Naive thymus-derived CD8-positive, alpha-beta T cell (primary cell): Measurements from ENCODE around the gene LRRK1. TPM values are rescaled to one million over a fixed set of nuclear protein-coding genes. Genes with fewer than 3 reads are reported as not detected.

Source experiments
- ATAC-seq, 2 donors: fragments of 150-1000 bp; cut with Tn5 transposase in 1 of 2; sonication (Bioruptor Pico), chemical (Tn5 transposase) in 1 of 2; 1 replicate in 1 of 2; 2 replicates in 1 of 2; pipeline ENCODE4 v1.10.0; 2021; ENCODE audit warnings: mild to moderate bottlenecking in 2 of 2, moderate library complexity in 2 of 2
- POLR2A ChIA-PET: fragments of 350-600 bp; sonication (Branson Sonifier 250); formaldehyde crosslinking; loops from one replicate; lab custom pipeline; 2021; ENCODE audit warnings: antibody characterized with exemption; lab: Charles Lee
- DNase-seq, 10 donors: peaks; one replicate each; pipeline versions ENCODE4 v3.0.0 to v3.0.0-alpha.2; 2020 to 2022
- H3K27ac Mint-ChIP-seq, 10 donors: one replicate each; pipeline ENCODE4 v1.8.0; 2020 to 2022; ENCODE audit warnings: mild to moderate bottlenecking in 10 of 10, mixed read lengths in 10 of 10, moderate library complexity in 4 of 10, inconsistent platforms in 1 of 10
- H3K27me3 Mint-ChIP-seq, 5 donors: one replicate each; pipeline ENCODE4 v1.8.0; 2021 to 2022; ENCODE audit warnings: mixed read lengths in 5 of 5
- H3K36me3 Mint-ChIP-seq, 3 donors: one replicate each; pipeline ENCODE4 v1.8.0; 2020 to 2022; ENCODE audit warnings: mixed read lengths in 3 of 3, mild to moderate bottlenecking in 2 of 3, inconsistent platforms in 1 of 3
- H3K4me1 Mint-ChIP-seq, 4 donors: one replicate each; pipeline ENCODE4 v1.8.0; 2021 to 2022; ENCODE audit warnings: mixed read lengths in 4 of 4
- H3K4me3 Mint-ChIP-seq, 10 donors: one replicate each; pipeline ENCODE4 v1.8.0; 2020 to 2022; ENCODE audit warnings: mild to moderate bottlenecking in 10 of 10, mixed read lengths in 10 of 10, moderate library complexity in 6 of 10, inconsistent platforms in 1 of 10
- H3K9me3 Mint-ChIP-seq, 9 donors: one replicate each; pipeline ENCODE4 v1.8.0; 2020 to 2022; ENCODE audit warnings: mixed read lengths in 9 of 9, mild to moderate bottlenecking in 3 of 9, inconsistent platforms in 1 of 9, moderate library complexity in 1 of 9
- polyA plus RNA-seq, 3 donors: library from polyadenylated mRNA; unstranded; fragments of 300-500 nt; fragmentation: Illumina TruSeq; gene quantifications; one replicate each; pipeline ENCODE4 v1.2.3, GENCODE V29; 2021
- total RNA-seq, 8 experiments: library from RNA in 2 of 8; stranded (reverse) in 2 of 8; gene quantifications; one replicate each; pipeline ENCODE4 v1.2.3 and lab custom pipeline; 2021 to 2026

LRRK1 gene
- total and polyA plus RNA-seq, 5 experiments from 2014 or later: 0.78 to 2.7 TPM; not detected in 3

GRCh38 chr15:101012326-101013200 is 93.4 kb downstream of the LRRK1 start:
- peaks cover 4 to 14% (median 12%) of the 10 kb centered on the region in 4 donors for H3K4me1 Mint-ChIP-seq
- DNase-seq: no peak
- peak overlapping the region in 1 of 10 donors; percentile 5 for H3K27ac Mint-ChIP-seq
- peaks cover 0 to 7% (median 0%) of the 10 kb centered on the region in 5 donors for H3K27me3 Mint-ChIP-seq
- H3K4me3 Mint-ChIP-seq: no peak overlapping the region
- no peak for ATAC-seq
- no peaks in the 10 kb centered on the region for H3K9me3 Mint-ChIP-seq
- no peaks in the 10 kb centered on the region for H3K36me3 Mint-ChIP-seq
- POLR2A ChIA-PET: no interaction called here

- Mint-ChIP-seq H3K36me3 (no peaks in the 10 kb centered on the region), H3K27ac (peak overlapping the region in 1 of 10 donors; percentile 15), H3K27me3 (peaks cover 0 to 7% (median 0%) of the 10 kb centered on the region in 5 donors), H3K4me3 (no peak overlapping the region), H3K9me3 (no peaks in the 10 kb centered on the region), H3K4me1 (peaks cover 3 to 8% (median 6%) of the 10 kb centered on the region in 4 donors)
- DNase-seq: no peak
- POLR2A ChIA-PET: no interaction called here
- ATAC-seq: no peak
Measured at GRCh38 chr15:101013201-101013550, 94.0 kb downstream of the LRRK1 start.

DNA sequence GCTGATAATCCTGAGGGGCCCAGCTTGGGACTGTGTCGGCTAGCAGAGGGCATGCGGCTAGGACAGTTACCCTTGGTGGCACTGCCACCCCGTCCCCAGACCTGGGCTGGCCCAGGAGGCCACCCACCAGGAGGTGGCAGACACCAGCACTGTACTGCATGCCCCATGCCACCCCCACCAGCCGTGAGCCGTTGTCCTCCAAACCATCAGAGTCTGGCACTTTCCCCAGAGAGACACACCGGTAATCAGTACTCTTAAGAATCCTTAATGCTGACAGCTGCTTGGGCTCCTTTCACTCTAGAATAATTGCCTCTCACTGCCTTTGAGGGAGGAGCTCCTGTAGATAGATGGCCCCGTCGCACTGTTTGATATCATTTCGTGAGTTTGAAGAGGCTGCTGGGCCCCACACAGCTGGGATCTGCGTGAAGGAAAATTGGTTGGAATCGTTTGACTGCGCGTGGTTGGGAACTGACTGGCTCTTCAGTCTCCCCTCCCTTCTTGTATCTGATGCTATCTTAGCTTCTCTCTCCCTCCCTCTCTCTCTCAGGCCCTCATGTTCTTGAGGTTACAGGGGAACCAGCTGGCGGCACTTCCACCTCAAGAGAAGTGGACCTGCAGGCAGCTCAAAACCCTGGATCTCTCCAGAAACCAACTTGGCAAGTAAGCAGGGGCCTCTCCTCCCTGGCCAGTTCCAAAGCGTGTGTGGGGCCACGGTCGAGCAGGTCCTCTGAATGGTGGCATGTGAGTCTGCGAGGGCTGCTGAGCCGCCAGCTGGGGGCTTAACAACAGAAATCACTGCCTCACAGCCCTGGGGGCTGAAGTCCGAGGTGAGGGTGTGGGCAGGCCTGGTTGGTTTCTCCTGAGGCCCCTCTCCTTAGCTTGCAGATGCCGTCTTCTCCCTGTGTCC is 94.9 kb downstream of the LRRK1 start:
- no peak overlapping the region for H3K4me3 Mint-ChIP-seq
- H3K4me1 Mint-ChIP-seq: no peaks in the 10 kb centered on the region
- peaks cover 0 to 7% (median 0%) of the 10 kb centered on the region in 5 donors for H3K27me3 Mint-ChIP-seq
- no peak for DNase-seq
- POLR2A ChIA-PET: no interaction called here
- H3K9me3 Mint-ChIP-seq: no peaks in the 10 kb centered on the region
- ATAC-seq: no peak
- H3K36me3 Mint-ChIP-seq: no peaks in the 10 kb centered on the region
- peak overlapping the region in 1 of 10 donors; percentile 19 for H3K27ac Mint-ChIP-seq

DNA sequence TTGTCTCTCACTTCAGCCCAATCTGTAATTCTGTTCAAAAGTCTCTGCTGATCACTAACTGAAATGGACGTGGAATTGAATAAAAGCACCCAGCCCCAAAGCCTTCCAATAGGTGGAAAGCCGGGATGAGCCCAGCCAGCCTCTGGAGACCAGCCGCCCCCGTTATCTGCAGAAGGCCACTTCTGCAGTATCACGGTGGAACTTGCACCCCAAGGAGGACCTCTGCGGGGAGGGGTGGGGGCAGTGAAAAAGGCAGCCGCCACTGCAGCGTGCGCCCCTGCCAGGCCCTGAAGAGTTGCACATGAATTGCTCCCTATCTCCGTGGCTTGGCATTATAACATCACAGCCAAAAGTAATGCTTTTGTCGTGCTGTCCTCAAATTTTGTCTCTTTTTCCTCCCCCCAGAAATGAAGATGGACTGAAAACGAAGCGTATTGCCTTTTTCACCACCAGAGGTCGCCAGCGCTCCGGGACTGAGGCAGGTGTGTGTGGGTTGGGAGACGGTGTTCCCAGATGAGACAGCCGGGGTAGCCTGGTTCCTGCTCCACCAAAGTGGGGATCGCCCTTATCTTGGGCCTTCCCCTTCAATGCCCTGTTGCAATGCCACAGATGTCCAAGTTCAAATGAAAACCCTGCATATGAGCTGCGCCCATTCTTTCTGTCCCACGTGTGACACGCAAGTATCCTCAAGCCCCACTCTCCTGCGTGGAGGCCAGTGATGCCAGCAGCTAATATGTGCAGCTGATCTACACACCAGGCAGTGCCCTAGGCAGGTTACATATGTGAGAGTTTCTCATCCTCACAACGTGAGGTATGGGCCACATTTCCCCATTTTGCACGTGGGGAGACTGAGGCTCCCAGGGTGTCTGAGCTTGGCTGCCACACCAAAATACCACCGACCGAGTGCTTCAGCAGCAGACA is 96.0 kb downstream of the LRRK1 start:
- Mint-ChIP-seq H3K4me3 (no peak overlapping the region), H3K9me3 (no peaks in the 10 kb centered on the region), H3K27ac (no peak overlapping the region), H3K4me1 (no peaks in the 10 kb centered on the region), H3K36me3 (no peaks in the 10 kb centered on the region), H3K27me3 (peaks cover 0 to 7% (median 0%) of the 10 kb centered on the region in 5 donors)
- ATAC-seq (peak; percentile 59 to 66), DNase-seq (peak; percentile 34 to 78 (median 55))
- POLR2A ChIA-PET: interaction anchor here (0.7 to 0.8 kb wide), 2 partner anchors 243 to 274 kb away, joined by 3 to 4 read pairs; no protein-coding TSS in a partner anchor

DNA sequence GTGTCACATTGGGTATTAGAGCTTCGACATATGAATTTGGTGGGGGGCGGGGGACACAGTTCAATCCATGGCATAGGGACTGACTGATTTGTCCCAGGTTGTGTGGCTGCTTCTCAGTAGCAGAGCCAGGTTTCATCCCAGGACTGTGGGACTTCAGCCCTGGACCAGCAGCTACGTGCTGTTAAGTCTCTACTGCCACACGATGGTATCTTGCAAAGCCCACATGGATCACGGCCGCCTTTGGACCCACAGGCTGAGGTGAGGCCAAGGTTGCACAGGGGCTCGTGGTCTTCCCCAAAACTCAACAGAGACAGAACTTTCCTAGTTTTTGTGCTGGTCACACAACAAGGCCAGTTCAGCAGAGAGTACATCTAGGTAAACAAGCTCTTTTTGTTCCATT is 97.4 kb downstream of the LRRK1 start:
- Mint-ChIP-seq H3K27me3 (peaks cover 0 to 7% (median 0%) of the 10 kb centered on the region in 5 donors), H3K9me3 (no peaks in the 10 kb centered on the region), H3K4me1 (no peaks in the 10 kb centered on the region), H3K36me3 (no peaks in the 10 kb centered on the region), H3K4me3 (no peak overlapping the region), H3K27ac (no peak overlapping the region)
- ATAC-seq (no peak), DNase-seq (no peak)
- POLR2A ChIA-PET: no interaction called here

GRCh38 chr15:101017093-101017754 is 98.1 kb downstream of the LRRK1 start:
- POLR2A ChIA-PET: no interaction called here

DNA sequence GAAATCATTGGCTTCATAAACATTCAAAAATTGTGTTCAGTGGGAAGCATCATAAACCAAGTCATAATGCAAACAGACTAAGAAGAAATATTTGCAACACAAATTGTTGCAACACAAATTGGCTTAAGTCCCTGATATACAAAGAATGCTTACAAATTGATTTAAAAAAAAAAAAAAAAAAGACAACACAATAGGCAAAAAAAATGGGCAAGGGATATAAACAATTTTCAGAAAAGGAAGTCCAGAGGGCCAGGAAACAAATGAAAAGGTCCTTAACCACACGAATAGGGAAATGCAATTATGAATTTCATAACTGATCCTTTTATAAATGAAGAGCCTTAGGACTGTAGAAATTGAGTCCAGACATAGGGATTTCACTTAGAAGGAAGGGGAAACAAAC is 98.9 kb downstream of the LRRK1 start:
- H3K27me3 Mint-ChIP-seq: peaks cover 0 to 6% (median 0%) of the 10 kb centered on the region in 5 donors
- POLR2A ChIA-PET: no interaction called here
- no peaks in the 10 kb centered on the region for H3K4me1 Mint-ChIP-seq
- ATAC-seq: no peak
- no peaks in the 10 kb centered on the region for H3K36me3 Mint-ChIP-seq
- no peaks in the 10 kb centered on the region for H3K9me3 Mint-ChIP-seq
- no peak for DNase-seq
- no peak overlapping the region for H3K4me3 Mint-ChIP-seq
- H3K27ac Mint-ChIP-seq: no peak overlapping the region

More at GRCh38 chr15:101017093-101017754, 98.1 kb downstream of the LRRK1 start:
- DNase-seq: no peak
- ATAC-seq: no peak
- Mint-ChIP-seq H3K4me3 (no peak overlapping the region), H3K27ac (no peak overlapping the region), H3K9me3 (no peaks in the 10 kb centered on the region), H3K4me1 (no peaks in the 10 kb centered on the region), H3K36me3 (no peaks in the 10 kb centered on the region), H3K27me3 (peaks cover 0 to 7% (median 0%) of the 10 kb centered on the region in 5 donors)

- POLR2A ChIA-PET: no interaction called here
- no peak for DNase-seq
- Mint-ChIP-seq H3K27me3 (peaks cover 0 to 3% (median 0%) of the 10 kb centered on the region in 5 donors), H3K36me3 (no peaks in the 10 kb centered on the region), H3K4me3 (no peak overlapping the region), H3K4me1 (peaks cover 0 to 1% (median 0%) of the 10 kb centered on the region in 4 donors), H3K9me3 (no peaks in the 10 kb centered on the region), H3K27ac (no peak overlapping the region)
- no peak for ATAC-seq
Measured at GRCh38 chr15:101018450-101018849, 99.3 kb downstream of the LRRK1 start.

DNA sequence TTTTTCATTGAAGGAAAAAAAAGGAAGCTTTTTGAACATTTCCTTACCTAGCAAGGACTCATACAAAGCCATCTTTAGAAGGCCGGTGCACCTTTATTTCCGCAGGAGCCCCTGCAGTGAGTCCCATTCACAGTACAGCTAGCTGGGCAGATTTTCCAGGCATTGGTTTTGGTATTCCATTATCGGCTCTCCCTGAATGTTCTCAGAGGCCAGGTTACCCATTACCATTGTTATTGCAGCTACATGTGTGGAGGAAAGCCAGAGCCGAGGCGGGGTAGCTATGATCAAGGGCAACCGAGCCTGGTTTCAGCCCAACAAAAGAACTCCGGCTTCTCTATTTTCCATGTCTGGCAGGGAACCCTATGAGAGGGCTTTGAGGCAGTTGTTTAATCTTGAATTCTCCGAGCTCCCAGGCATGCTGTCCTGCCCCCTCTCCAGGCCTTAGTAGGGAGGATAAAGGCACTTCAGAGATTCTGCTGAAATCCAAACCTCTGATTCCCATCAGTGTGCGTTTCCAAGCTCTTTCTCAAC is 100.3 kb downstream of the LRRK1 start:
- Mint-ChIP-seq H3K36me3 (no peaks in the 10 kb centered on the region), H3K4me1 (peaks cover 0 to 1% (median 0%) of the 10 kb centered on the region in 4 donors), H3K27ac (no peak overlapping the region), H3K9me3 (no peaks in the 10 kb centered on the region), H3K27me3 (no peaks in the 10 kb centered on the region), H3K4me3 (no peak overlapping the region)
- DNase-seq (peak in 1 of 10 donors; percentile 7), ATAC-seq (no peak)
- POLR2A ChIA-PET: no interaction called here

- DNase-seq: no peak
- peaks cover 0 to 1% (median 0%) of the 10 kb centered on the region in 4 donors for H3K4me1 Mint-ChIP-seq
- no peak for ATAC-seq
Measured at GRCh38 chr15:101020451-101020850, 101.3 kb downstream of the LRRK1 start.

DNA sequence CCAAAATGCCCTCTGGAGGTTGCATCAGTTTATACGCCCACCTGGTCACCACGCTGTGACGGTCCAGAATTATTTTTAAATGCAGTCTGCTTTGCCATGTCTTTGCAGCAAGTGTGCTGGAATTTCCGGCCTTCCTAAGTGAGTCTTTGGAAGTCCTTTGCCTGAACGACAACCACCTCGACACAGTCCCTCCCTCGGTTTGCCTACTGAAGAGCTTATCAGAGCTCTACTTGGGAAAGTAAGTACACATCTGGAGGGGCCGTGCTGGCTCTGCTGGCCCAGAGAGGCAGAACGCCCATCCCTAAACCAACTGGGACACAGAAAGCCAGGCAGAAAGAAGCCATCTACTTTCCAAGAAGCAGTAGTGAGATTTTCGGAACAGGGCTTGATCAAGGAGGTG is 101.8 kb downstream of the LRRK1 start:
- ATAC-seq (no peak), DNase-seq (no peak)
- Mint-ChIP-seq H3K4me3 (no peak overlapping the region), H3K27me3 (no peaks in the 10 kb centered on the region), H3K9me3 (no peaks in the 10 kb centered on the region), H3K4me1 (peaks cover 0 to 1% (median 0%) of the 10 kb centered on the region in 4 donors), H3K36me3 (no peaks in the 10 kb centered on the region), H3K27ac (peak overlapping the region in 1 of 10 donors; percentile 25)
- POLR2A ChIA-PET: no interaction called here

More at GRCh38 chr15:101020451-101020850, 101.3 kb downstream of the LRRK1 start:
- no peaks in the 10 kb centered on the region for H3K36me3 Mint-ChIP-seq
- H3K4me3 Mint-ChIP-seq: no peak overlapping the region
- no peaks in the 10 kb centered on the region for H3K9me3 Mint-ChIP-seq
- POLR2A ChIA-PET: no interaction called here
- no peaks in the 10 kb centered on the region for H3K27me3 Mint-ChIP-seq
- peak overlapping the region in 1 of 10 donors; percentile 25 for H3K27ac Mint-ChIP-seq
